K562 (cell line): ENCODE measurements around the gene MMEL1. TPM values are rescaled to one million over a fixed set of nuclear protein-coding genes. Genes with fewer than 3 reads are reported as not detected.
A peak's percentile ranks its signal among the peaks of the same experiment; 100 is the strongest.
"Not testable (repeated sequence)": the region's sequence is repeated elsewhere in the genome, so short reads cannot be mapped to it uniquely, and the experiment has no call there.

ENCODE experiments used
- ATAC-seq: fragments of 200-7000 bp; cut with Tn5 transposase; 3 replicates; pipeline ENCODE4 v1.9.1; 2020; ENCODE audit warnings: moderate library complexity
- Bru-seq: library from RNA; stranded (reverse); fragments of 400-500 nt; gene quantifications from one replicate; lab custom pipeline; 2021; lab: Mats Ljungman, UMichigan
- BruChase-seq, 2 experiments: library from RNA; stranded (reverse); fragments of 400-500 nt; gene quantifications; one replicate each; lab custom pipeline; 2021; lab: Mats Ljungman, UMichigan
- BruUV-seq: library from RNA; stranded (reverse); fragments of 400-500 nt; replicated peaks from 2 replicates; lab custom pipeline; 2021; lab: Mats Ljungman, UMichigan
- CTCF ChIA-PET: fragments of 300-600 bp; formaldehyde crosslinking; extraction: SDS; loops from one replicate; lab custom pipeline; 2021; ENCODE audit warnings: low intra/inter-chr PET ratio; lab: Yijun Ruan, JAX
- POLR2A ChIA-PET: fragments of 300-600, 350-650 bp; sonication (Branson Sonifier 250); formaldehyde crosslinking; extraction: SDS; loops from one replicate; lab custom pipeline; 2021; ENCODE audit warnings: antibody characterized with exemption, inconsistent platforms; lab: Yijun Ruan, JAX
- DNase-seq, 4 experiments: peaks; one replicate each; pipeline versions ENCODE4 v3.0.0 to v3.0.0-alpha.2; 2011 to 2018; ENCODE audit warnings: low spot score in 3 of 4, mixed read lengths in 3 of 4; ENCODE audit errors: extremely low read depth in 1 of 4
- FAIRE-seq: peaks from 2 replicates; lab custom pipeline; 2011; peaks lifted over from hg19 to GRCh38; lab: Jason Lieb, UNC
- H2AFZ ChIP-seq: 2 replicates; pipeline ENCODE4 v1.6.0; 2011; ENCODE audit warnings: low read depth, low read length, control low read depth, inconsistent platforms
- H3K27ac ChIP-seq: fragments of 200-600 bp; 3 replicates; pipeline ENCODE4 v1.8.0; 2011; ENCODE audit warnings: low read depth, mild to moderate bottlenecking, control low read depth, inconsistent platforms, low read length, moderate library complexity, mixed read lengths; ENCODE audit errors: extremely low read depth
- H3K27me3 ChIP-seq, 2 experiments: fragments of 300-600 bp in 1 of 2; 2 replicates in 1 of 2; 3 replicates in 1 of 2; pipeline versions ENCODE4 v1.6.0 to v1.8.0; 2011; ENCODE audit warnings: inconsistent platforms in 2 of 2, low read length in 2 of 2, mild to moderate bottlenecking in 1 of 2, mixed read lengths in 1 of 2, moderate library complexity in 1 of 2; ENCODE audit not compliant: control insufficient read depth in 2 of 2, insufficient read depth in 2 of 2
- H3K36me3 ChIP-seq: fragments of 300-600 bp; 3 replicates; pipeline ENCODE4 v1.8.0; 2011; ENCODE audit warnings: mild to moderate bottlenecking, low read length, inconsistent platforms; ENCODE audit not compliant: control insufficient read depth, insufficient read depth
- H3K4me1 ChIP-seq, 2 experiments: fragments of 200-600 bp in 1 of 2; replicated peaks in 1 of 2; 2 replicates in 1 of 2; 3 replicates in 1 of 2; pipeline versions ENCODE4 v1.5.1 to v1.8.0; 2011; ENCODE audit warnings: inconsistent platforms in 2 of 2, low read length in 2 of 2, mild to moderate bottlenecking in 1 of 2, mixed read lengths in 1 of 2, moderate library complexity in 1 of 2; ENCODE audit not compliant: control insufficient read depth in 2 of 2, insufficient read depth in 2 of 2
- H3K4me2 ChIP-seq: 2 replicates; pipeline ENCODE4 v1.6.1; 2011; ENCODE audit warnings: low read length, control low read depth, inconsistent platforms, mixed read lengths; ENCODE audit not compliant: insufficient read depth
- H3K4me3 ChIP-seq: fragments of 200-600 bp; sonication (generic), shearing (Covaris generic); 2 replicates; pipeline ENCODE4 v1.5.1; 2016; ENCODE audit warnings: control low read depth, inconsistent platforms
- H3K79me2 ChIP-seq: fragments of 200-600 bp; 3 replicates; pipeline ENCODE4 v1.8.0; 2011; ENCODE audit warnings: low read length, inconsistent platforms; ENCODE audit not compliant: control insufficient read depth, insufficient read depth
- H3K9ac ChIP-seq, 2 experiments: 2 replicates each; pipeline versions ENCODE4 v1.6.0 to v1.6.1; 2011; ENCODE audit warnings: low read depth in 2 of 2, low read length in 2 of 2, control low read depth in 1 of 2, inconsistent platforms in 1 of 2, mild to moderate bottlenecking in 1 of 2, mixed read lengths in 1 of 2; ENCODE audit not compliant: insufficient read depth in 1 of 2
- H3K9me1 ChIP-seq: one replicate; pipeline ENCODE4 v1.6.0; 2011; ENCODE audit warnings: inconsistent platforms, mild to moderate bottlenecking, low read length, moderate library complexity; ENCODE audit not compliant: control insufficient read depth, insufficient read depth
- H3K9me3 ChIP-seq: replicated peaks from 2 replicates; pipeline ENCODE4 v1.5.1; 2011; ENCODE audit warnings: low read depth, low read length, inconsistent platforms; ENCODE audit not compliant: control insufficient read depth, insufficient read depth
- H4K20me1 ChIP-seq: replicated peaks from 2 replicates; pipeline ENCODE4 v1.6.1; 2011; ENCODE audit warnings: low read length, inconsistent platforms, mixed read lengths; ENCODE audit not compliant: control insufficient read depth, insufficient read depth
- KLF10 ChIP-seq: fragments of 250-450 bp; sonication (Bioruptor Pico); IDR thresholded peaks from 2 replicates; pipeline ENCODE4 v1.6.1; 2021; ENCODE audit warnings: matching md5 sums
- ZFP36 ChIP-seq: fragments of 150-350 bp; IDR thresholded peaks from 2 replicates; pipeline ENCODE4 v1.6.1; 2018; ENCODE audit warnings: low read length, low read depth; ENCODE audit not compliant: partially characterized antibody
- WGBS: fragments of 100-300 bp; shearing (Covaris generic); methylation state at CpG from one replicate; pipeline ENCODE4 v1.1.6; 2016; ENCODE audit warnings: low coverage, mixed read lengths; ENCODE audit not compliant: insufficient coverage; ENCODE audit errors: missing lambda C conversion rate; 5-methylcytosine and 5-hydroxymethylcytosine counted together
- in situ Hi-C: fragments of 300-500 bp; cut with MboI; formaldehyde crosslinking; loops from 4 replicates; pipeline ENCODE4 v1.15.0; 2018; ENCODE audit warnings: inconsistent platforms, mixed read lengths
- intact Hi-C: fragments of 100-400 bp; cut with micrococcal nuclease; formaldehyde crosslinking; loops from 2 replicates; pipeline ENCODE4 v1.14.2; 2022
- long read RNA-seq, 3 experiments: library from polyadenylated mRNA in 2 of 3; library from RNA in 1 of 3; unstranded in 2 of 3; stranded (forward) in 1 of 3; transcript quantifications; one replicate each; pipeline ENCODE4 v2.0.0, GENCODE V29; 2019 to 2022
- polyA minus RNA-seq, 3 experiments: library from RNA; depleted of rRNA, polyadenylated mRNA; stranded (reverse); fragments of >200 nt; gene quantifications; 2 replicates each; pipeline ENCODE4 v1.2.3, GENCODE V29; 2011
- polyA plus RNA-seq, 8 experiments: library from polyadenylated mRNA; depleted of rRNA in 4 of 8; stranded (reverse) in 5 of 8; unstranded in 3 of 8; fragments of >200 nt; fragmentation: Nextera tagmentation in 2 of 8; fragmentation: Illumina TruSeq in 1 of 8; extraction: Ambion mirVana in 2 of 8; extraction: Trizol in 1 of 8; gene quantifications; 2 replicates each; pipeline versions ENCODE4 v1.2.1 to v1.2.3, GENCODE V29; 2011 to 2014; ENCODE audit warnings: inconsistent platforms in 1 of 8, missing spikeins in 1 of 8
- total RNA-seq, 7 experiments: library from RNA; depleted of rRNA in 6 of 7; stranded (reverse); fragments of >200 nt in 6 of 7; fragmentation: Illumina TruSeq in 2 of 7; extraction: Trizol in 2 of 7; gene quantifications; 2 replicates each; pipeline versions ENCODE4 v1.2.1 to v1.2.3, GENCODE V29; 2011 to 2021; ENCODE audit warnings: low replicate concordance in 1 of 7

The MMEL1 gene, protein sequence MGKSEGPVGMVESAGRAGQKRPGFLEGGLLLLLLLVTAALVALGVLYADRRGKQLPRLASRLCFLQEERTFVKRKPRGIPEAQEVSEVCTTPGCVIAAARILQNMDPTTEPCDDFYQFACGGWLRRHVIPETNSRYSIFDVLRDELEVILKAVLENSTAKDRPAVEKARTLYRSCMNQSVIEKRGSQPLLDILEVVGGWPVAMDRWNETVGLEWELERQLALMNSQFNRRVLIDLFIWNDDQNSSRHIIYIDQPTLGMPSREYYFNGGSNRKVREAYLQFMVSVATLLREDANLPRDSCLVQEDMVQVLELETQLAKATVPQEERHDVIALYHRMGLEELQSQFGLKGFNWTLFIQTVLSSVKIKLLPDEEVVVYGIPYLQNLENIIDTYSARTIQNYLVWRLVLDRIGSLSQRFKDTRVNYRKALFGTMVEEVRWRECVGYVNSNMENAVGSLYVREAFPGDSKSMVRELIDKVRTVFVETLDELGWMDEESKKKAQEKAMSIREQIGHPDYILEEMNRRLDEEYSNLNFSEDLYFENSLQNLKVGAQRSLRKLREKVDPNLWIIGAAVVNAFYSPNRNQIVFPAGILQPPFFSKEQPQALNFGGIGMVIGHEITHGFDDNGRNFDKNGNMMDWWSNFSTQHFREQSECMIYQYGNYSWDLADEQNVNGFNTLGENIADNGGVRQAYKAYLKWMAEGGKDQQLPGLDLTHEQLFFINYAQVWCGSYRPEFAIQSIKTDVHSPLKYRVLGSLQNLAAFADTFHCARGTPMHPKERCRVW
- total RNA-seq (2011; cell fraction: chromatin; rRNA removed; ENCODE audit: low replicate concordance), result not detected in 2 replicates
- not detected in 2 replicates for total RNA-seq (2011; cell fraction: nucleolus; rRNA removed)
- total RNA-seq (2011; cell fraction: nucleoplasm; rRNA removed), result not detected in 2 replicates
- total RNA-seq (2014; rRNA removed) (not detected in 2 replicates), total RNA-seq (2014; rRNA removed; fragmentation: Illumina TruSeq; extraction: Trizol) (not detected in 2 replicates), total RNA-seq (2015; rRNA removed; fragmentation: Illumina TruSeq; extraction: Trizol) (not detected in 2 replicates), total RNA-seq (2021) (not detected in 2 replicates), polyA plus RNA-seq (2011; rRNA removed) (not detected in 2 replicates), polyA plus RNA-seq (2014; fragmentation: Illumina TruSeq; extraction: Trizol) (not detected in 2 replicates), polyA plus RNA-seq (2014; fragmentation: Nextera tagmentation; extraction: Ambion mirVana) (not detected), polyA plus RNA-seq (2014; rRNA removed) (not detected in 2 replicates), polyA minus RNA-seq (2011; rRNA and poly(A)+ RNA removed) (not detected in 2 replicates), Bru-seq, nascent RNA (percentile 8 among the genes with signal in this experiment), BruChase-seq, experiment 1, labeled RNA remaining after a 2-hour chase (percentile 5 among the genes with signal in this experiment), BruChase-seq, experiment 2, labeled RNA remaining after a 6-hour chase (percentile 10 among the genes with signal in this experiment)
- polyA plus RNA-seq (2011; cell fraction: cytosol; rRNA removed), result not detected in 2 replicates
- polyA plus RNA-seq (2011; cell fraction: nucleus; rRNA removed), result 0.11 and 0.18 TPM in 2 replicates
- polyA plus RNA-seq (2012), result 0.11 TPM in 1 of 2 replicates, not detected in the other
- polyA minus RNA-seq (2011; cell fraction: cytosol; rRNA and poly(A)+ RNA removed), result not detected in 2 replicates
- not detected in 2 replicates for polyA minus RNA-seq (2011; cell fraction: nucleus; rRNA and poly(A)+ RNA removed)
- long read RNA-seq, experiment 1, result 0 reads
- long read RNA-seq, experiment 2, result 0 reads
- long read RNA-seq, experiment 3, result 0 reads

GRCh38 chr1:2632561-2633361, at the start of gene MMEL1:
MMEL1 (minus strand) TSS chr1:2633016; CDS start chr1:2629484, 3,532 bp downstream.
- no peak within 1 kb of the TSS for H2AFZ ChIP-seq
- peak within 1 kb of the TSS in 1 of 2 experiments; percentile 8; a peak in 1 of 4 replicates for H3K9ac ChIP-seq
- no peak within 1 kb of the TSS for H3K4me3 ChIP-seq
- H3K4me1 ChIP-seq, result peaks cover 0 to 17% of the 10 kb centered on the region in 2 experiments; a peak in 1 of 5 replicates
- no peaks in the 10 kb centered on the region for H3K36me3 ChIP-seq
- POLR2A ChIA-PET, result interaction anchor here (0.8 kb wide), 1 partner anchor 8 kb away, joined by 3 read pairs; no protein-coding TSS in a partner anchor
- H3K79me2 ChIP-seq, result no peaks in the 10 kb centered on the region
- no TSS peak for BruUV-seq
- CTCF ChIA-PET, result no interaction called here
- TF ChIP-seq KLF10 (CRISPR knock-in tag) (no peak), ZFP36 (peak; percentile 39)
- in situ Hi-C loops (loop anchor here (10.0 kb wide), 1 partner anchor 218 kb away; the partner anchor contains the start of gene PEX10), intact Hi-C loops (no loop called here)
- ATAC-seq (peak; percentile 57), DNase-seq (no peak), FAIRE-seq (no peak)
- H3K9me1 ChIP-seq, result no peaks in the 10 kb centered on the region
- 15% methylated on average over 15 of the region's 16 CpGs for WGBS
- H3K9me3 ChIP-seq, result peaks cover 10% of the 10 kb centered on the region
- no peak within 1 kb of the TSS for H3K4me2 ChIP-seq
- H3K27me3 ChIP-seq, result peaks cover 0 to 5% of the 10 kb centered on the region in 2 experiments; a peak in 2 of 5 replicates
- no peak within 1 kb of the TSS for H3K27ac ChIP-seq
- H4K20me1 ChIP-seq, result no peaks in the 10 kb centered on the region

GRCh38 chr1:2676726-2677125, 43.9 kb upstream of the MMEL1 start:
- H3K9ac ChIP-seq, H3K9me3 ChIP-seq, H3K9me1 ChIP-seq, H3K36me3 ChIP-seq, H3K4me3 ChIP-seq, H3K79me2 ChIP-seq, ATAC-seq, H3K27ac ChIP-seq, intact Hi-C loops, H2AFZ ChIP-seq, DNase-seq, FAIRE-seq, BruUV-seq, POLR2A ChIA-PET, H3K4me1 ChIP-seq, H3K4me2 ChIP-seq, H3K27me3 ChIP-seq, CTCF ChIA-PET, H4K20me1 ChIP-seq: not testable (repeated sequence)
- in situ Hi-C loops, result loop anchor here (25.0 kb wide), 1 partner anchor 236 kb away; no protein-coding TSS in a partner anchor
- WGBS, result 8% methylated on average over 1 of the region's 10 CpGs
